ENCODE data around the gene ACP5. TPM values are rescaled to one million over a fixed set of nuclear protein-coding genes. Genes with fewer than 3 reads are reported as not detected.

Gene ACP5
- total RNA-seq, 2 experiments from 2014 or later, result 13.4 to 15.3 TPM

DNA sequence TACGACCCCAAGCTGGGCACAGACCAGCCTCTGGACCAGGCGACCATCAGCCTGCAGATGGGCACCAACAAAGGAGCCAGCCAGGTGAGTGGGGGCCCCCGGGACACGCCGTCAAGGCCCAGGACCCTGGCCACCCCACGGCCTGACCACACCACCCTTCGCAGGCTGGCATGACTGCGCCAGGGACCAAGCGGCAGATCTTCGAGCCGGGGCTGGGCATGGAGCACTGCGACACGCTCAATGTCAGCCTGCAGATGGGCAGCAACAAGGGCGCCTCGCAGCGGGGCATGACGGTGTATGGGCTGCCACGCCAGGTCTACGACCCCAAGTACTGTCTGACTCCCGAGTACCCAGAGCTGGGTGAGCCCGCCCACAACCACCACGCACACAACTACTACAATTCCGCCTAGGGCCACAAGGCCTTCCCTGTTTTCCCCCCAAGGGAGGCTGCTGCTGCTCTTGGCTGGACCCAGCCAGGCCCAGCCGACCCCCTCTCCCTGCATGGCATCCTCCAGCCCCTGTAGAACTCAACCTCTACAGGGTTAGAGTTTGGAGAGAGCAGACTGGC is 28.0 kb downstream of the ACP5 start:
- no peak overlapping the region for H3K4me3 Mint-ChIP-seq
- no peak for ATAC-seq (ENCODE audit: poor library complexity)
- POLR2A ChIA-PET, result no interaction called here
- intact Hi-C loops (cut with DNase I, micrococcal nuclease), result no loop called here
- peaks cover 5% of the 10 kb centered on the region for H3K4me1 Mint-ChIP-seq (ENCODE audit: low read depth)
- TF ChIP-seq CTCF (IDR thresholded peaks at IDR 0.05), result no peak
- CTCF ChIA-PET, result no interaction called here
- H3K27me3 Mint-ChIP-seq, result no peaks in the 10 kb centered on the region
- H3K27ac Mint-ChIP-seq, result no peak overlapping the region
- H3K27me3 ChIP-seq (ENCODE audit: control insufficient read depth in 1 of 2, insufficient read depth in 2 of 2, low read length in 2 of 2), result no peaks in the 10 kb centered on the region
- peaks cover 26% of the 10 kb centered on the region for H3K36me3 ChIP-seq (ENCODE audit: insufficient read depth, low read length)
- no peak for DNase-seq
- H3K9me3 Mint-ChIP-seq, result no peaks in the 10 kb centered on the region
- H3K27ac ChIP-seq (ENCODE audit: low read depth in 1 of 2, low read length in 2 of 2), result no peak overlapping the region
- H3K9me3 ChIP-seq (ENCODE audit: control insufficient read depth in 1 of 2, insufficient read depth in 1 of 2, low read length in 2 of 2), result no peaks in the 10 kb centered on the region
- peaks cover 11% of the 10 kb centered on the region for H3K36me3 Mint-ChIP-seq (ENCODE audit: low read depth)
- no peak overlapping the region for H3K4me3 ChIP-seq (ENCODE audit: low read length)
- H3K4me1 ChIP-seq (ENCODE audit: insufficient read depth, low read length), result peaks cover 9% of the 10 kb centered on the region

GRCh38 chr19:11547929-11548700 is 29.3 kb downstream of the ACP5 start:
- Histone ChIP-seq H3K9me3 (ENCODE audit: control insufficient read depth in 1 of 2, insufficient read depth in 1 of 2, low read length in 2 of 2) (no peaks in the 10 kb centered on the region), H3K4me1 (ENCODE audit: insufficient read depth, low read length) (no peaks in the 10 kb centered on the region), H3K36me3 (ENCODE audit: insufficient read depth, low read length) (peaks cover 12% of the 10 kb centered on the region), H3K27me3 (ENCODE audit: control insufficient read depth in 1 of 2, insufficient read depth in 2 of 2, low read length in 2 of 2) (no peaks in the 10 kb centered on the region), H3K4me3 (ENCODE audit: low read length) (no peak overlapping the region), H3K27ac (ENCODE audit: low read depth in 1 of 2, low read length in 2 of 2) (no peak overlapping the region)
- Mint-ChIP-seq H3K27ac (no peak overlapping the region), H3K9me3 (no peaks in the 10 kb centered on the region), H3K27me3 (peaks cover 5% of the 10 kb centered on the region), H3K36me3 (ENCODE audit: low read depth) (no peaks in the 10 kb centered on the region), H3K4me1 (ENCODE audit: low read depth) (no peaks in the 10 kb centered on the region), H3K4me3 (no peak overlapping the region)
- POLR2A ChIA-PET, result no interaction called here
- DNase-seq, result no peak
- ATAC-seq (ENCODE audit: poor library complexity), result no peak
- TF ChIP-seq CTCF (IDR thresholded peaks at IDR 0.05), result no peak
- CTCF ChIA-PET, result no interaction called here
- intact Hi-C loops (cut with DNase I, micrococcal nuclease), result no loop called here

- ChIA-PET CTCF (no interaction called here), POLR2A (no interaction called here)
- no peak for TF ChIP-seq CTCF (IDR thresholded peaks at IDR 0.05)
- intact Hi-C loops (cut with DNase I, micrococcal nuclease), result no loop called here
- H3K27ac Mint-ChIP-seq, result no peak overlapping the region
- H3K4me1 ChIP-seq (ENCODE audit: insufficient read depth, low read length), result peaks cover 13% of the 10 kb centered on the region
- no peaks in the 10 kb centered on the region for H3K4me1 Mint-ChIP-seq (ENCODE audit: low read depth)
- H3K27me3 Mint-ChIP-seq, result peaks cover 28% of the 10 kb centered on the region
- no peaks in the 10 kb centered on the region for H3K9me3 Mint-ChIP-seq
- H3K36me3 ChIP-seq (ENCODE audit: insufficient read depth, low read length), result no peaks in the 10 kb centered on the region
- no peak for DNase-seq
- H3K36me3 Mint-ChIP-seq (ENCODE audit: low read depth), result no peaks in the 10 kb centered on the region
- H3K27me3 ChIP-seq (ENCODE audit: control insufficient read depth in 1 of 2, insufficient read depth in 2 of 2, low read length in 2 of 2), result peaks cover 17 to 23% of the 10 kb centered on the region in 2 experiments
- H3K9me3 ChIP-seq (ENCODE audit: control insufficient read depth in 1 of 2, insufficient read depth in 1 of 2, low read length in 2 of 2), result peaks cover 0 to 6% of the 10 kb centered on the region in 2 experiments
- H3K27ac ChIP-seq (ENCODE audit: low read depth in 1 of 2, low read length in 2 of 2), result no peak overlapping the region
- no peak overlapping the region for H3K4me3 ChIP-seq (ENCODE audit: low read length)
- no peak overlapping the region for H3K4me3 Mint-ChIP-seq
- ATAC-seq (ENCODE audit: poor library complexity), result no peak
Measured at GRCh38 chr19:11541238-11541637, 36.2 kb downstream of the ACP5 start.
